HG03460 (cell line): ENCODE results near the gene TRIM75.
"Not testable (repeated sequence)": the region's sequence is repeated elsewhere in the genome, so short reads cannot be mapped to it uniquely, and the experiment has no call there.

Experiments
- ATAC-seq: cut with Tn5 transposase; IDR thresholded peaks from one replicate; pipeline ENCODE4 v1.9.1; 2021; ENCODE audit not compliant: unreplicated experiment

TRIM75 gene

DNA sequence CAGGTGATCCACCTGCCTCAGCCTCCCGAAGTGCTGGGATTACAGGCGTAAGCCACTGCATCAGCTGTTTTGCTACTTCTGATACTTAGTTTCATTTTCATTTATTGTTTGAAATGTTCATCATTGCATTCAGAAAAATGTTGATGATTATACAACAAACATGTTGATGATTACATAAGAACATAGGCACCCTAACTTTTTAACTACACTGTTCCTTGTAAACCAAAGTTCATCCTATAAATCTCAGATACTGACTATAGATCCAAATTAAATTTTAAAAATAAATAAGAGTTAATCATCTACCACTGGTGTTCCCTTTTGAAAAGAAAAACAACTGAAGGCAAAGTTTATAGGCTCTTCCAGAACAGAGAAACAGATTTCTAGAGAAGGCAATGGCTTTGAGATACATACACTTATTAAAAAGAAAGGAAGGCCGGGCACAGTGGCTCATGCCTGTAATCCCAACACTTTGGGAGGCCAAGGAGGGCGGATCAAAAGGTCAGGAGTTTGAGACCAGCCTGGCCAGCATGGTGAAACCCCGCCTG is 23.4 kb downstream of the TRIM75 start:
- ATAC-seq, result no peak

DNA sequence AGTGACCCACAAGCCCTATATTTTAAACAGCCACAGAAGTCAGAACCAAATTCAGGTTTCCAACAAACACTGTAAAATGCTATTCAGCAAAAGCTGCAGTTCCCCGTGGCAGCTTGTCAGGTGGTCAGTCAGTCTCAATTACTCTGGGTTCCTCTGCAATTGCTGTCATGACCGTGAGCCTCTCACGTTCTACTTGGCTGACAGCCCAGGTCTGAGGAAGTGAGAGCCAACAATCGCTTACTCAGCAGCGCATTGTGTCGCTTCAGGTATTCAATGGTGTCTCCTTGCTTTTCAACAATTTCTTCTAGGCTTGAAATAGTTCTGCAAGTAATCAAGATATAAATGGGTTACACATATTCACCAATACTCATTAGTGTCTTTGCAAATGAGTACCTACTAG is 25.8 kb downstream of the TRIM75 start:
- ATAC-seq, result no peak

DNA sequence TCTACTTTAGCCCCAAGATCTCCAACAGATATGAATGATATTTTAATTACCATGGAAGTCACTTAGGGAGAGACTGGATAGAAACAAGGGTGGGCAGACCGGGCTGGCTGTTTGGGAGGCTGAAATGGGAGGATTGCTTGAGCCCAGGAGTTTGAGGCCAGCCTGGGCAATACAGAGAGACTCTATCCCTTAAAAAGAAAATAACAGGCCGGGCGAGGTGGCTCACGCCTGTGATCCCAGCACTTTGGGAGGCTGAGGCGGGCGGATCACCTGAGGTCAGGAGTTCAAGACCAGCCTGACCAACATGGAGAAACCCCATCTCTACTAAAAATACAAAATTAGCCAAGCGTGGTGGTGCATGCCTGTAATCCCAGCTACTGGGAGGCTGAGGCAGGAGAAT is 31.1 kb downstream of the TRIM75 start:
- not testable (repeated sequence) for ATAC-seq

DNA sequence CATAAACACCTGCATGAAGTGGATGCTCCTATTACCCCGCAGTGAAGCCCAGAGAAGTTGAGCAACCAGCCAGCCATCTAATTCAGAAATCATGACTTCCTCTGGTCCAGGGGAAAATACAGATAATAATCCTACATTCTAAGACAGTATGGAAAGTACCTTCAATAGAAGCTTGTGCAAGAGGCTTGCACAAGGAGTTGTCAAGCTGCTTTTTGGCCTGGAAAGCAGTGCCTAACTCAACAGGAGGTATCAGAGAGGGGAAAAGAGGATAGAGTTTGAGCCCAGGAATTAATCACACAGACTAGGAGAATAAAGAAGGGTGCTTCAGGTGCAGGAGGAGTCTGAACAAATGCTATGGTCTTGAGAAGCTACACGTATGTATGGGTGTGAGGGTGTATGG is 32.3 kb downstream of the TRIM75 start:
- ATAC-seq, result no peak

DNA sequence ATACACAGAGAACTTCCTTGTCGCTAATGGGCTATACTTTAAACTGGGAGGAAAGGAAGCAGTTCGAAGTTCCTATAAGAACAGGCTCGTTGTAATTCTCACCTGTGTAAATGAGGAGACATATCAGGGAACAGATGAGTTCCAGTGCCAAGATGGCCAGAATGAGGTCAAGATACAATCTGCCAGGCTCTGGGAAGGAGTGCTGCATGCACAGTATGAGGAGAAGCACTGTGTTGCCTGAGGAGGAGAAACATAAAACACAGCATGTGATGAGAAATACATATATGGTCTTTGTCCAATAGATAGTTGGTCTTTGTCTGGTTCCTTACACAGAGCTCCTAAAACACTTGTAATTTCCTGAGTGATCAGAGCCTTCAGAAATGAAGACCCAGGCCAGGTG is 34.7 kb downstream of the TRIM75 start:
- no peak for ATAC-seq

- not testable (repeated sequence) for ATAC-seq
These were observed 38.5 kb downstream of the TRIM75 start for GRCh38 chr4:165092187-165092586.

GRCh38 chr4:165094873-165095272 is 41.2 kb downstream of the TRIM75 start:
- no peak for ATAC-seq

DNA sequence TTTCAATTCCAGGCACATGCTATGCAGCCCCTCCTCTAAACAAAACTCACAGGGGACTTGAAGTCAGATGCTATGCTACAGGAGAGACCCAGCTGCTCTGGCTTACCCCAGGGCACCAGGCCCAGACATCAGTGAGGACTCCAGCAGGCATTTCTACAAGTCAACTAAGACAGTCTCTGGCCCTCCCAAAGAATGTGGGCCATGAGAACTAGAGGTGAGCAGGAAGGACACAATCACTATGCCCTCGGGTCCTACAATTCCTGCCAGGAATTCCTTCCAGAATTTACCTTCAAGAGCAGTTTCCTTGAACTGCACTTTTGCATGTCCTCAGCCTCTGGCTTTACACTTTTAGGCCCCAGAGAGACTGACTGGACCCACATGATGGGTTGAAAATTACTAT is 41.6 kb downstream of the TRIM75 start:
- no peak for ATAC-seq

DNA sequence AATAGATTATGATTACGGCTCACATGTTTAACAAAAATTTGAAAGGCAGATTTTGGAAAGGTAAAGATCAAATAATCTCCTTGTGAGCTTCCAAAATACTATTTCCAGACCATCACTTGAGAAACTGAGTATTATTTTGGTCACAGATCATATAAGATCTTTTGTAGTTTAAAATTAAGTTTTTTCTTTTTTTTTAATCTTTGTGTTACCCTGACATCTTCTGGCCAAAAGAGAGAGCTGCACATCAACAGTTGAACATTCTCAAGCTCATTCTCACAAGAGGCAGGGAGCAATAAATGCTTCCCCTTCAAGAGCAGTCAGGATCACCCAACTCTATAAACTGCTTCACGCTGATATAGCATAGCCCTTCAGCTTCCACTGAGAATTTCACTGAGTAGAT is 43.1 kb downstream of the TRIM75 start:
- no peak for ATAC-seq

- no peak for ATAC-seq
These were observed 48.0 kb downstream of the TRIM75 start for GRCh38 chr4:165101641-165102040.

DNA sequence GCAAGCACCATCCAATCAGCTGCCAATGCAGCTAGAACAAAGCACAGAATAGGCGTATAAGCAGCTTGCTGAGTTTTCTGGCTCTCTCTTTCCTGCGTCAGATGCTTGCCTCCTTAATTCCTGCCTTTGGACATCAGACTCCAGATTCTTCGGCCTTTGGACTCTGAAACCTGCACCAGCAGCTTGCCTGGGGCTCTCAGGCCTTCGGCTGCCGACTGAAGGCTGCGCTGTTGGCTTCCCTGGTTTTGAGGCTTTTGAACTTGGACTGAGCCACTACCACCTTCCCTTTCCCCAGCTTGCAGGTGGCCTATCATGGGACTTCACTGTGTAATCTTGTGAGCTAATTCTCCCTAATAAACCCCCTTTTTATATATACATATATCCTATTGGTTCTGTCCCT is 52.9 kb downstream of the TRIM75 start:
- ATAC-seq, result no peak
